K562 (cell line): ENCODE results near the gene AMZ1. TPM values are rescaled to one million over a fixed set of nuclear protein-coding genes. Genes with fewer than 3 reads are reported as not detected.
A peak's percentile ranks its signal among the peaks of the same experiment; 100 is the strongest.

Experiments
- ATAC-seq: fragments of 200-7000 bp; cut with Tn5 transposase; 3 replicates; pipeline ENCODE4 v1.9.1; 2020; ENCODE audit warnings: moderate library complexity
- BruUV-seq: library from RNA; stranded (reverse); fragments of 400-500 nt; replicated peaks from 2 replicates; lab custom pipeline; 2021; lab: Mats Ljungman, UMichigan
- CTCF ChIA-PET: fragments of 300-600 bp; formaldehyde crosslinking; extraction: SDS; loops from one replicate; lab custom pipeline; 2021; ENCODE audit warnings: low intra/inter-chr PET ratio; lab: Yijun Ruan, JAX
- POLR2A ChIA-PET: fragments of 300-600, 350-650 bp; sonication (Branson Sonifier 250); formaldehyde crosslinking; extraction: SDS; loops from one replicate; lab custom pipeline; 2021; ENCODE audit warnings: antibody characterized with exemption, inconsistent platforms; lab: Yijun Ruan, JAX
- DNase-seq, 4 experiments: peaks; one replicate each; pipeline versions ENCODE4 v3.0.0 to v3.0.0-alpha.2; 2011 to 2018; ENCODE audit warnings: low spot score in 3 of 4, mixed read lengths in 3 of 4; ENCODE audit errors: extremely low read depth in 1 of 4
- FAIRE-seq: peaks from 2 replicates; lab custom pipeline; 2011; peaks lifted over from hg19 to GRCh38; lab: Jason Lieb, UNC
- H2AFZ ChIP-seq: 2 replicates; pipeline ENCODE4 v1.6.0; 2011; ENCODE audit warnings: low read depth, low read length, control low read depth, inconsistent platforms
- H3K27ac ChIP-seq: fragments of 200-600 bp; 3 replicates; pipeline ENCODE4 v1.8.0; 2011; ENCODE audit warnings: low read depth, mild to moderate bottlenecking, control low read depth, inconsistent platforms, low read length, moderate library complexity, mixed read lengths; ENCODE audit errors: extremely low read depth
- H3K27me3 ChIP-seq, 2 experiments: fragments of 300-600 bp in 1 of 2; 2 replicates in 1 of 2; 3 replicates in 1 of 2; pipeline versions ENCODE4 v1.6.0 to v1.8.0; 2011; ENCODE audit warnings: inconsistent platforms in 2 of 2, low read length in 2 of 2, mild to moderate bottlenecking in 1 of 2, mixed read lengths in 1 of 2, moderate library complexity in 1 of 2; ENCODE audit not compliant: control insufficient read depth in 2 of 2, insufficient read depth in 2 of 2
- H3K36me3 ChIP-seq: fragments of 300-600 bp; 3 replicates; pipeline ENCODE4 v1.8.0; 2011; ENCODE audit warnings: mild to moderate bottlenecking, low read length, inconsistent platforms; ENCODE audit not compliant: control insufficient read depth, insufficient read depth
- H3K4me1 ChIP-seq, 2 experiments: fragments of 200-600 bp in 1 of 2; replicated peaks in 1 of 2; 2 replicates in 1 of 2; 3 replicates in 1 of 2; pipeline versions ENCODE4 v1.5.1 to v1.8.0; 2011; ENCODE audit warnings: inconsistent platforms in 2 of 2, low read length in 2 of 2, mild to moderate bottlenecking in 1 of 2, mixed read lengths in 1 of 2, moderate library complexity in 1 of 2; ENCODE audit not compliant: control insufficient read depth in 2 of 2, insufficient read depth in 2 of 2
- H3K4me2 ChIP-seq: 2 replicates; pipeline ENCODE4 v1.6.1; 2011; ENCODE audit warnings: low read length, control low read depth, inconsistent platforms, mixed read lengths; ENCODE audit not compliant: insufficient read depth
- H3K4me3 ChIP-seq: fragments of 200-600 bp; sonication (generic), shearing (Covaris generic); 2 replicates; pipeline ENCODE4 v1.5.1; 2016; ENCODE audit warnings: control low read depth, inconsistent platforms
- H3K79me2 ChIP-seq: fragments of 200-600 bp; 3 replicates; pipeline ENCODE4 v1.8.0; 2011; ENCODE audit warnings: low read length, inconsistent platforms; ENCODE audit not compliant: control insufficient read depth, insufficient read depth
- H3K9ac ChIP-seq, 2 experiments: 2 replicates each; pipeline versions ENCODE4 v1.6.0 to v1.6.1; 2011; ENCODE audit warnings: low read depth in 2 of 2, low read length in 2 of 2, control low read depth in 1 of 2, inconsistent platforms in 1 of 2, mild to moderate bottlenecking in 1 of 2, mixed read lengths in 1 of 2; ENCODE audit not compliant: insufficient read depth in 1 of 2
- H3K9me1 ChIP-seq: one replicate; pipeline ENCODE4 v1.6.0; 2011; ENCODE audit warnings: inconsistent platforms, mild to moderate bottlenecking, low read length, moderate library complexity; ENCODE audit not compliant: control insufficient read depth, insufficient read depth
- H3K9me3 ChIP-seq: replicated peaks from 2 replicates; pipeline ENCODE4 v1.5.1; 2011; ENCODE audit warnings: low read depth, low read length, inconsistent platforms; ENCODE audit not compliant: control insufficient read depth, insufficient read depth
- H4K20me1 ChIP-seq: replicated peaks from 2 replicates; pipeline ENCODE4 v1.6.1; 2011; ENCODE audit warnings: low read length, inconsistent platforms, mixed read lengths; ENCODE audit not compliant: control insufficient read depth, insufficient read depth
- ARID1B ChIP-seq: fragments of 450-650 bp; IDR thresholded peaks from 2 replicates; pipeline ENCODE4 v1.6.1; 2016; ENCODE audit warnings: antibody characterized with exemption, mild to moderate bottlenecking, inconsistent platforms
- ATF3 ChIP-seq, 2 experiments: fragments of 450-650 bp in 1 of 2; sonication (generic) in 1 of 2; formaldehyde crosslinking in 1 of 2; IDR thresholded peaks in 1 of 2; conservative IDR thresholded peaks in 1 of 2; 2 replicates each; pipeline versions ENCODE4 v1.6.1 to v1.8.1; 2016 to 2023; ENCODE audit warnings: mild to moderate bottlenecking in 2 of 2, moderate library complexity in 2 of 2, inconsistent platforms in 1 of 2, missing genetic modification reagents in 1 of 2
- CBFA2T3 ChIP-seq: fragments of 450-650 bp; IDR thresholded peaks from 2 replicates; pipeline ENCODE4 v1.6.1; 2017
- CLOCK ChIP-seq: fragments of 250-450 bp; sonication (Bioruptor Pico); IDR thresholded peaks from 2 replicates; pipeline ENCODE4 v1.4.0; 2020; ENCODE audit warnings: mild to moderate bottlenecking, moderate library complexity, borderline replicate concordance
- CSDE1 ChIP-seq, 2 experiments: fragments of 450-650 bp; IDR thresholded peaks; 2 replicates each; pipeline ENCODE4 v1.6.1; 2016; ENCODE audit warnings: mild to moderate bottlenecking in 1 of 2
- FOXJ2 ChIP-seq: fragments of 200-800 bp; sonication (Bioruptor generic); IDR thresholded peaks from 2 replicates; pipeline ENCODE4 v1.6.1; 2016; ENCODE audit warnings: missing genetic modification characterization, missing compliant biosample characterization
- KDM1A ChIP-seq, 2 experiments: fragments of 450-650 bp; IDR thresholded peaks; 2 replicates each; pipeline ENCODE4 v1.6.1; 2016; ENCODE audit warnings: mild to moderate bottlenecking in 2 of 2
- MEIS2 ChIP-seq: fragments of 450-650 bp; IDR thresholded peaks from 2 replicates; pipeline ENCODE4 v1.6.1; 2014; ENCODE audit warnings: mild to moderate bottlenecking; ENCODE audit not compliant: partially characterized antibody
- NCOA1 ChIP-seq: fragments of 450-650 bp; IDR thresholded peaks from 2 replicates; pipeline ENCODE4 v1.6.1; 2016; ENCODE audit warnings: low read depth
- PKNOX1 ChIP-seq: fragments of 450-650 bp; IDR thresholded peaks from 2 replicates; pipeline ENCODE4 v1.6.1; 2016
- SIRT6 ChIP-seq: IDR thresholded peaks from one replicate; pipeline ENCODE4 v1.6.1; 2012; ENCODE audit warnings: low read depth, mild to moderate bottlenecking, control low read depth, inconsistent platforms, low read length, moderate library complexity
- SOX6 ChIP-seq: fragments of 450-650 bp; IDR thresholded peaks from 2 replicates; pipeline ENCODE4 v1.6.1; 2014; ENCODE audit warnings: mild to moderate bottlenecking
- SRSF3 ChIP-seq: fragments of 200-400 bp; formaldehyde crosslinking; IDR thresholded peaks from 2 replicates; pipeline ENCODE4 v1.6.1; 2016; ENCODE audit warnings: mild to moderate bottlenecking, low read length, moderate library complexity; ENCODE audit not compliant: insufficient read depth
- TFAP4 ChIP-seq: sonication (generic); formaldehyde crosslinking; IDR thresholded peaks from 2 replicates; pipeline ENCODE4 v1.8.0; 2022; ENCODE audit warnings: missing genetic modification reagents, mild to moderate bottlenecking, moderate library complexity, borderline replicate concordance
- ZKSCAN1 ChIP-seq: fragments of 150-350 bp; IDR thresholded peaks from 2 replicates; pipeline ENCODE4 v1.6.1; 2016; ENCODE audit warnings: low read depth, low read length
- WGBS: fragments of 100-300 bp; shearing (Covaris generic); methylation state at CpG from one replicate; pipeline ENCODE4 v1.1.6; 2016; ENCODE audit warnings: low coverage, mixed read lengths; ENCODE audit not compliant: insufficient coverage; ENCODE audit errors: missing lambda C conversion rate; 5-methylcytosine and 5-hydroxymethylcytosine counted together
- in situ Hi-C: fragments of 300-500 bp; cut with MboI; formaldehyde crosslinking; loops from 4 replicates; pipeline ENCODE4 v1.15.0; 2018; ENCODE audit warnings: inconsistent platforms, mixed read lengths
- intact Hi-C: fragments of 100-400 bp; cut with micrococcal nuclease; formaldehyde crosslinking; loops from 2 replicates; pipeline ENCODE4 v1.14.2; 2022
- polyA plus RNA-seq, 8 experiments: library from polyadenylated mRNA; depleted of rRNA in 4 of 8; stranded (reverse) in 5 of 8; unstranded in 3 of 8; fragments of >200 nt; fragmentation: Nextera tagmentation in 2 of 8; fragmentation: Illumina TruSeq in 1 of 8; extraction: Ambion mirVana in 2 of 8; extraction: Trizol in 1 of 8; gene quantifications; 2 replicates each; pipeline versions ENCODE4 v1.2.1 to v1.2.3, GENCODE V29; 2011 to 2014; ENCODE audit warnings: inconsistent platforms in 1 of 8, missing spikeins in 1 of 8
- total RNA-seq, 7 experiments: library from RNA; depleted of rRNA in 6 of 7; stranded (reverse); fragments of >200 nt in 6 of 7; fragmentation: Illumina TruSeq in 2 of 7; extraction: Trizol in 2 of 7; gene quantifications; 2 replicates each; pipeline versions ENCODE4 v1.2.1 to v1.2.3, GENCODE V29; 2011 to 2021; ENCODE audit warnings: low replicate concordance in 1 of 7

The AMZ1 gene
- total and polyA plus RNA-seq, 9 of the 15 experiments (the other 6 are each of a cell fraction or from before 2014, with no cell fraction given): not detected

- no peak for TF ChIP-seq ZKSCAN1
- TF ChIP-seq CLOCK: no peak
These were observed 17.5 kb downstream of the AMZ1 start (continued) for GRCh38 chr7:2705371-2706096.

GRCh38 chr7:2706685-2707126 lies 18.7 kb downstream of the AMZ1 start:
- H3K79me2 ChIP-seq: no peaks in the 10 kb centered on the region
- peaks cover 16 to 35% of the 10 kb centered on the region in 2 experiments; a peak in 4 of 5 replicates for H3K27me3 ChIP-seq
- POLR2A ChIA-PET: interaction anchor here (0.8 kb wide), 1 partner anchor 36 kb away, joined by 4 read pairs; no protein-coding TSS in a partner anchor
- H3K36me3 ChIP-seq: no peaks in the 10 kb centered on the region
- intact Hi-C loops (no loop called here), in situ Hi-C loops (no loop called here)
- H3K4me3 ChIP-seq: no peak overlapping the region
- no peak overlapping the region for H3K4me2 ChIP-seq
- no TSS peak for BruUV-seq
- no peaks in the 10 kb centered on the region for H3K9me1 ChIP-seq
- FAIRE-seq (no peak), ATAC-seq (no peak), DNase-seq (no peak)
- no peak overlapping the region for H3K9ac ChIP-seq
- no peak overlapping the region for H2AFZ ChIP-seq
- peaks cover 0 to 36% of the 10 kb centered on the region in 2 experiments; a peak in 3 of 5 replicates for H3K4me1 ChIP-seq
- WGBS: 7% methylated on average over 6 of the region's 6 CpGs
- H3K27ac ChIP-seq: no peak overlapping the region
- H4K20me1 ChIP-seq: 0 out of 2 replicates have a peak, but pooled peaks cover 6% of the 10 kb centered on the region
- no peaks in the 10 kb centered on the region for H3K9me3 ChIP-seq
- CTCF ChIA-PET: no interaction called here
- TF ChIP-seq SRSF3 (no peak), KDM1A (IDR thresholded peaks at IDR 0.05) (peak; percentile 66 to 69), PKNOX1 (peak; percentile 73), MEIS2 (peak; percentile 35), CSDE1 (IDR thresholded peaks at IDR 0.05) (no peak), SIRT6 (no peak), ATF3 (IDR thresholded peaks at IDR 0.05) (peak; percentile 58), ATF3 (CRISPR knock-in tag; conservative IDR thresholded peaks at IDR 0.05) (no peak), NCOA1 (no peak), CBFA2T3 (peak; percentile 41; the same call in 1 of the 2 replicates), SOX6 (peak; percentile 59), TFAP4 (CRISPR knock-in tag) (peak; percentile 67; the same call in 1 of the 2 replicates), FOXJ2 (tag) (no peak), ARID1B (0 out of 2 replicates have a peak, but pooled peaks have one; percentile 25)
